Measurements from ENCODE around the gene SSU72. TPM values are rescaled to one million over a fixed set of nuclear protein-coding genes. Genes with fewer than 3 reads are reported as not detected.
"Not testable (repeated sequence)": the region's sequence is repeated elsewhere in the genome, so short reads cannot be mapped to it uniquely, and the experiment has no call there.

The SSU72 gene
- polyA plus RNA-seq, 1 donor from 2014 or later = 176 TPM

- Mint-ChIP-seq H3K4me1 (peaks cover 15 to 22% (median 16%) of the 10 kb centered on the region in 3 donors), H3K36me3 (no peaks in the 10 kb centered on the region), H3K9me3 (peaks cover 0 to 1% (median 0%) of the 10 kb centered on the region in 3 donors), H3K27ac (peak overlapping the region in 1 of 3 donors; percentile 59), H3K4me3 (peak overlapping the region in 2 of 4 donors; percentile 46 to 63), H3K27me3 (peaks cover 6% of the 10 kb centered on the region)
These were observed 28.4 kb upstream of the SSU72 start for GRCh38 chr1:1602968-1603506.

GRCh38 chr1:1602304-1602967 is 27.8 kb upstream of the SSU72 start:
- Mint-ChIP-seq H3K27ac (peak overlapping the region in 1 of 3 donors; percentile 59), H3K36me3 (no peaks in the 10 kb centered on the region), H3K4me1 (peaks cover 15 to 22% (median 19%) of the 10 kb centered on the region in 3 donors), H3K4me3 (peak overlapping the region in 3 of 4 donors; percentile 28 to 84 (median 46)), H3K9me3 (peaks cover 0 to 1% (median 0%) of the 10 kb centered on the region in 3 donors), H3K27me3 (peaks cover 11% of the 10 kb centered on the region)

- no peaks in the 10 kb centered on the region for H3K36me3 Mint-ChIP-seq
- peaks cover 9 to 16% (median 13%) of the 10 kb centered on the region in 3 donors for H3K4me1 Mint-ChIP-seq
- peaks cover 0 to 1% (median 0%) of the 10 kb centered on the region in 3 donors for H3K9me3 Mint-ChIP-seq
- H3K27me3 Mint-ChIP-seq = peaks cover 12% of the 10 kb centered on the region
- peak overlapping the region in 1 of 4 donors; percentile 84 for H3K4me3 Mint-ChIP-seq
- H3K27ac Mint-ChIP-seq = peak overlapping the region in 1 of 3 donors; percentile 59
These were observed 27.1 kb upstream of the SSU72 start for GRCh38 chr1:1601564-1602303.

GRCh38 chr1:1600861-1601563 is 26.3 kb upstream of the SSU72 start:
- H3K4me1 Mint-ChIP-seq = peaks cover 9 to 16% (median 10%) of the 10 kb centered on the region in 3 donors

GRCh38 chr1:1599935-1600860 is 25.5 kb upstream of the SSU72 start, which contains the start of gene FNDC10:
FNDC10 (minus strand) TSS chr1:1600135; CDS start chr1:1600015, 120 bp downstream.
- H3K27ac Mint-ChIP-seq = peak within 1 kb of the TSS in 1 of 3 donors; percentile 70

More at GRCh38 chr1:1600861-1601563, 26.3 kb upstream of the SSU72 start:
- peaks cover 12% of the 10 kb centered on the region for H3K27me3 Mint-ChIP-seq
- H3K36me3 Mint-ChIP-seq = no peaks in the 10 kb centered on the region
- peak overlapping the region in 1 of 4 donors; percentile 58 for H3K4me3 Mint-ChIP-seq
- no peak overlapping the region for H3K27ac Mint-ChIP-seq
- H3K9me3 Mint-ChIP-seq = peaks cover 0 to 1% (median 0%) of the 10 kb centered on the region in 3 donors

GRCh38 chr1:1599030-1599934 is 24.6 kb upstream of the SSU72 start:
- Mint-ChIP-seq H3K4me1 (peaks cover 9 to 16% (median 10%) of the 10 kb centered on the region in 3 donors), H3K27ac (peak overlapping the region in 1 of 3 donors; percentile 70), H3K36me3 (no peaks in the 10 kb centered on the region), H3K27me3 (peaks cover 12% of the 10 kb centered on the region), H3K9me3 (peaks cover 0 to 1% (median 0%) of the 10 kb centered on the region in 3 donors), H3K4me3 (peak overlapping the region; percentile 75 to 87 (median 79))

More at GRCh38 chr1:1599935-1600860, 25.5 kb upstream of the SSU72 start, which contains the start of gene FNDC10:
- H3K36me3 Mint-ChIP-seq = no peaks in the 10 kb centered on the region
- H3K4me1 Mint-ChIP-seq = peaks cover 9 to 16% (median 10%) of the 10 kb centered on the region in 3 donors
- peaks cover 12% of the 10 kb centered on the region for H3K27me3 Mint-ChIP-seq
- peaks cover 0 to 1% (median 0%) of the 10 kb centered on the region in 3 donors for H3K9me3 Mint-ChIP-seq
- peak within 1 kb of the TSS; percentile 75 to 87 (median 79) for H3K4me3 Mint-ChIP-seq

GRCh38 chr1:1598720-1599029 is 24.0 kb upstream of the SSU72 start:
- Mint-ChIP-seq H3K4me1 (peaks cover 9 to 16% (median 10%) of the 10 kb centered on the region in 3 donors), H3K36me3 (no peaks in the 10 kb centered on the region), H3K9me3 (peaks cover 0 to 1% (median 0%) of the 10 kb centered on the region in 3 donors), H3K27me3 (peaks cover 12% of the 10 kb centered on the region), H3K4me3 (peak overlapping the region; percentile 75 to 87 (median 79)), H3K27ac (peak overlapping the region in 1 of 3 donors; percentile 70)

- H3K9me3 Mint-ChIP-seq = peaks cover 0 to 1% (median 0%) of the 10 kb centered on the region in 3 donors
- H3K36me3 Mint-ChIP-seq = no peaks in the 10 kb centered on the region
- peak overlapping the region; percentile 36 to 87 (median 75) for H3K4me3 Mint-ChIP-seq
- peaks cover 9 to 16% (median 9%) of the 10 kb centered on the region in 3 donors for H3K4me1 Mint-ChIP-seq
- peak overlapping the region in 1 of 3 donors; percentile 66 for H3K27ac Mint-ChIP-seq
- H3K27me3 Mint-ChIP-seq = peaks cover 12% of the 10 kb centered on the region
These were observed 23.5 kb upstream of the SSU72 start for GRCh38 chr1:1598051-1598719.

- H3K27ac Mint-ChIP-seq = peak overlapping the region in 1 of 3 donors; percentile 66
- peaks cover 12% of the 10 kb centered on the region for H3K27me3 Mint-ChIP-seq
- H3K9me3 Mint-ChIP-seq = peaks cover 0 to 1% (median 0%) of the 10 kb centered on the region in 3 donors
- H3K36me3 Mint-ChIP-seq = no peaks in the 10 kb centered on the region
- peaks cover 3 to 11% (median 4%) of the 10 kb centered on the region in 3 donors for H3K4me1 Mint-ChIP-seq
- peak overlapping the region in 3 of 4 donors; percentile 36 to 79 (median 70) for H3K4me3 Mint-ChIP-seq
These were observed 22.7 kb upstream of the SSU72 start for GRCh38 chr1:1597275-1597930.

- H3K4me1 Mint-ChIP-seq = peaks cover 0 to 7% (median 3%) of the 10 kb centered on the region in 3 donors
- no peak overlapping the region for H3K27ac Mint-ChIP-seq
- no peak overlapping the region for H3K4me3 Mint-ChIP-seq
- H3K36me3 Mint-ChIP-seq = no peaks in the 10 kb centered on the region
- no peaks in the 10 kb centered on the region for H3K9me3 Mint-ChIP-seq
- peaks cover 12% of the 10 kb centered on the region for H3K27me3 Mint-ChIP-seq
These were observed 22.0 kb upstream of the SSU72 start for GRCh38 chr1:1596493-1597274.

- not testable (repeated sequence) for H3K36me3 Mint-ChIP-seq, H3K9me3 Mint-ChIP-seq, H3K4me3 Mint-ChIP-seq, H3K4me1 Mint-ChIP-seq, H3K27ac Mint-ChIP-seq
- H3K27me3 Mint-ChIP-seq = peaks cover 14% of the 10 kb centered on the region
These were observed 20.7 kb upstream of the SSU72 start for GRCh38 chr1:1595341-1595740.

Measured in IgD-negative memory B cell (primary cell).